Gastroesophageal sphincter (tissue), 4 donors: ENCODE measurements around the gene ANKRD18B. TPM values are rescaled to one million over a fixed set of nuclear protein-coding genes. Genes with fewer than 3 reads are reported as not detected.
A peak's percentile ranks its signal among the peaks of the same experiment; 100 is the strongest.
"Not testable (repeated sequence)": the region's sequence is repeated elsewhere in the genome, so short reads cannot be mapped to it uniquely, and the experiment has no call there.

ENCODE experiments used
- ATAC-seq: fragments of 150-250 bp; one replicate; pipeline ENCODE4 v1.9.1; 2016; ENCODE audit warnings: mild to moderate bottlenecking, moderate library complexity
- H3K27ac ChIP-seq, 4 donors: fragments of 200-600 bp; sonication (generic) in 3 of 4; 1 replicate in 3 of 4; 2 replicates in 1 of 4; pipeline ENCODE4 v1.5.1; 2016 to 2019
- H3K27me3 ChIP-seq: fragments of 200-600 bp; sonication (generic); one replicate; pipeline ENCODE4 v1.5.1; 2019
- H3K36me3 ChIP-seq, 2 donors: fragments of 200-600 bp; sonication (generic); one replicate each; pipeline ENCODE4 v1.5.1; 2019; ENCODE audit warnings: control low read depth in 1 of 2
- H3K4me1 ChIP-seq, 3 donors: fragments of 200-600 bp; sonication (generic); 1 replicate in 2 of 3; 2 replicates in 1 of 3; pipeline ENCODE4 v1.5.1; 2016 to 2019; ENCODE audit warnings: control low read depth in 2 of 3
- H3K4me3 ChIP-seq, 2 donors: fragments of 200-600 bp; sonication (generic); one replicate each; pipeline ENCODE4 v1.5.1; 2019; ENCODE audit warnings: mild to moderate bottlenecking in 1 of 2, moderate library complexity in 1 of 2
- H3K9me3 ChIP-seq, 3 donors: fragments of 200-600 bp; sonication (generic); one replicate each; pipeline ENCODE4 v1.5.1; 2017 to 2019; ENCODE audit warnings: control low read depth in 2 of 3
- EP300 ChIP-seq: sonication (generic); formaldehyde crosslinking; IDR thresholded peaks from one replicate; pipeline ENCODE4 v1.6.1; 2017; ENCODE audit warnings: antibody characterized with exemption, mild to moderate bottlenecking
- POLR2A ChIP-seq, 2 donors: fragments of 450-650 bp; IDR thresholded peaks; one replicate each; pipeline ENCODE4 v1.6.1; 2017; ENCODE audit warnings: antibody characterized with exemption in 2 of 2, mild to moderate bottlenecking in 2 of 2, moderate library complexity in 1 of 2
- POLR2AphosphoS5 ChIP-seq: sonication (generic); formaldehyde crosslinking; IDR thresholded peaks from one replicate; pipeline ENCODE4 v1.6.1; 2017; ENCODE audit warnings: antibody characterized with exemption
- WGBS, 2 donors: methylation state at CpG; one replicate each; pipeline ENCODE4 v1.1.5; 2018; ENCODE audit warnings: low coverage in 1 of 2; 5-methylcytosine and 5-hydroxymethylcytosine counted together
- total RNA-seq, 4 donors: library from RNA; depleted of rRNA; stranded (reverse); fragments of >200 nt; gene quantifications; one replicate each; pipeline ENCODE4 v1.1.0, GENCODE V29; 2016
- TF ChIP-seq, protein P1 (sequence below), 4 experiments: fragments of 200-600 bp in 2 of 4; fragments of 450-650 bp in 2 of 4; sonication (generic) in 1 of 4; IDR thresholded peaks; one replicate each; pipeline ENCODE4 v1.5.1; 2017 to 2019; ENCODE audit warnings: antibody characterized with exemption in 4 of 4, mild to moderate bottlenecking in 2 of 4, moderate library complexity in 2 of 4

ANKRD18B gene
- total RNA-seq, 4 donors from 2014 or later = 0.10 TPM; not detected in 3

DNA sequence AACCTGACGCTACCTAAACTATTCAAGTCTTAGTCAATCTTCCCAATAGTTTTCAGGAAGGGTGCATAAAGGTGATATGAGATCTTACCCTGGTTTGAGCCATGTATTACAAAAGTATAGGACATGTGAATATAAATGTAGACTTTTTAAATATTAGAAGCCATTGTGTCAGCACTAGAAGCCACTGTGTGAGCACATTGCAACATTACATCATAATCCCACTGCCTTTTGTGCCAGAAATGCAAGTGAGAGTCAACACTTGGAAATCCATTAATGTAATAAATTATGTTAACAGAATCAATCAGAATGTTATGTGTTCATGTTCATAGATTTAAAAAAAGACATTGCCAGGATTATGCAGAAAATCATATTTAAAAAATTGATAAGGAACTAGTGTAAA, 7.7 kb upstream of the ANKRD18B start:
- H3K4me3 ChIP-seq, ATAC-seq, H3K4me1 ChIP-seq, H3K27ac ChIP-seq, H3K9me3 ChIP-seq, H3K36me3 ChIP-seq, H3K27me3 ChIP-seq: not testable (repeated sequence)
- WGBS, 2 donors = 71% methylated on average over 1 of the region's 1 CpG; no CpG with 5 or more reads in 1 of the 2 donors

DNA sequence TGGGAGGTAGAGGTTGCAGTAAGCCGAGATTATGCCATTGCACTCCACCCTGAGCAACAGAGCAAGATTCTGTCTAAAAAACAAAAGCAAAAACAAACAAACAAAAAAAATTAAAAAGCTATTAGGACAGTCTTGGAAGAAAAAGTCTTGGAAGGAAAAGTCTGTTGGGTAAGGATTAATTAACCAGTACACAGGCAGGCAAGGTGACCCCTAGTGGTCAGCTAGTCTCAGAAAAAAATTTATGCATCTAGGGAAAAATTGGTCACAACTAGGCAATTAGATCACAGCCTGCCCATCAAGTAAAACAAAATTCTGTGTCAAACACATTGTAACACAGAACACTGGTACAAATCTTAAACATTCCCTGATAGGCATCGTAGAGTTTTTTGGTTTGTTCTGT, 6.7 kb upstream of the ANKRD18B start:
- ATAC-seq = no peak
- WGBS, 2 donors = 83 to 90% methylated on average over 1 to 2 of the region's 2 CpGs
- H3K4me1 ChIP-seq = no peaks in the 10 kb centered on the region
- no peaks in the 10 kb centered on the region for H3K36me3 ChIP-seq
- TF ChIP-seq POLR2A (IDR thresholded peaks at IDR 0.05) = no peak
- TF ChIP-seq, protein P1, sequence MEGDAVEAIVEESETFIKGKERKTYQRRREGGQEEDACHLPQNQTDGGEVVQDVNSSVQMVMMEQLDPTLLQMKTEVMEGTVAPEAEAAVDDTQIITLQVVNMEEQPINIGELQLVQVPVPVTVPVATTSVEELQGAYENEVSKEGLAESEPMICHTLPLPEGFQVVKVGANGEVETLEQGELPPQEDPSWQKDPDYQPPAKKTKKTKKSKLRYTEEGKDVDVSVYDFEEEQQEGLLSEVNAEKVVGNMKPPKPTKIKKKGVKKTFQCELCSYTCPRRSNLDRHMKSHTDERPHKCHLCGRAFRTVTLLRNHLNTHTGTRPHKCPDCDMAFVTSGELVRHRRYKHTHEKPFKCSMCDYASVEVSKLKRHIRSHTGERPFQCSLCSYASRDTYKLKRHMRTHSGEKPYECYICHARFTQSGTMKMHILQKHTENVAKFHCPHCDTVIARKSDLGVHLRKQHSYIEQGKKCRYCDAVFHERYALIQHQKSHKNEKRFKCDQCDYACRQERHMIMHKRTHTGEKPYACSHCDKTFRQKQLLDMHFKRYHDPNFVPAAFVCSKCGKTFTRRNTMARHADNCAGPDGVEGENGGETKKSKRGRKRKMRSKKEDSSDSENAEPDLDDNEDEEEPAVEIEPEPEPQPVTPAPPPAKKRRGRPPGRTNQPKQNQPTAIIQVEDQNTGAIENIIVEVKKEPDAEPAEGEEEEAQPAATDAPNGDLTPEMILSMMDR (IDR thresholded peaks at IDR 0.05) = peak; percentile 26 to 65 (median 47)
- no peaks in the 10 kb centered on the region for H3K9me3 ChIP-seq
- H3K4me3 ChIP-seq = no peak overlapping the region
- no peak overlapping the region for H3K27ac ChIP-seq
- H3K27me3 ChIP-seq = peaks cover 11% of the 10 kb centered on the region

DNA sequence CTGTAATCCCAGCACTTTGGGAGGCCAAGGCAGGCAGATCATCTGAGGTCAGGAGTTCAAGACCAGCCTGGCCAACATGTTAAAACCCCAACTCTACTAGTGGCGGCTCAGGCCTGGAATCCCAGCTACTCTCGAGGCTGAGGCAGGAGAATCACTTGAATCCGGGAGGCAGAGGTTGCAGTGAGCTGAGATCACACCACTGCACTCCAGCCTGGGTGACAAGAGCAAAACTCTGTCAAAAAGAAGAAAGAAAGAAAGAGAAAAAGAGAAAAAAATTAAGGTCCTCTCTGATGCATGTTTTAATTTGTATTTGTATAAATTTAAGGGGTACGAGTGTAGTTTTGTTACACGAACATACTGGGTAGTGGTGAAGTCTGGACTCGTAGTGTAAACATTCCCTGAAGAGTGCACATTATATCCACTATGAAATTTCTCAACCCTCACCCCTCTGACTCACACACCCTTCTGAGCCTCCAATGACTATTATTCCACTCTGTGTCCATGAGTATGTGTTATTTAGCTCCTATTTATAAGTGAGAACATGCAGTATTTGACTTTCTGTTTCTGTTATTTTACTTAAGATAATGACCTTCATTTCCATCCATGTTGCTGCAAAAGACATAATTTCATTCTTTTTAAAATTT, 6.0 kb upstream of the ANKRD18B start:
- H3K27ac ChIP-seq, H3K36me3 ChIP-seq, ATAC-seq, H3K4me3 ChIP-seq, H3K9me3 ChIP-seq, H3K4me1 ChIP-seq: not testable (repeated sequence)
- peaks cover 17% of the 10 kb centered on the region for H3K27me3 ChIP-seq
- WGBS, 2 donors = 46 to 56% methylated on average over 3 to 5 of the region's 6 CpGs

DNA sequence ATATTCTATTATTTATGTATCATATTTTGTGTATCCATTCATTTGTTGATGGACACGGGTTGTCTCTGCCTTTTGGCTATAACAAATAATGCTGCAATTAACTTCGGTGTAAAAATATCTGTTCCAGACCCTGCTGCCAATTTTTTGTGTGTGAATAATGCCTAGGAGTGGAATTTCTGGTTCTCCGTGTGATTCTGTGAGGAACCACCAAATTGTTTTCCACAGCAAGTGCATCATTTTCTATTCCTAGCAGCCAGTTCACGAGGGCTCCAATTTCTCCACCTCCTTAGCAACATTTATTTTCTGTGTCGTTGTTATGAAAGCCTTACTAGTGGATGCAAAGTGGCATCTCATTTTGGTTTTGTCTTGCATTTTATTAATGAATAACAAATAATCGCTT, 2.2 kb upstream of the ANKRD18B start:
- H3K9me3 ChIP-seq, H3K27ac ChIP-seq, H3K4me3 ChIP-seq, ATAC-seq, H3K36me3 ChIP-seq: not testable (repeated sequence)
- peaks cover 55% of the 10 kb centered on the region for H3K27me3 ChIP-seq
- peaks cover 4 to 17% (median 4%) of the 10 kb centered on the region in 3 donors for H3K4me1 ChIP-seq
- 56 to 75% methylated on average over 6 of the region's 6 CpGs for WGBS, 2 donors

- Histone ChIP-seq H3K9me3 (no peaks in the 10 kb centered on the region), H3K4me1 (peaks cover 4 to 17% (median 4%) of the 10 kb centered on the region in 3 donors), H3K36me3 (no peaks in the 10 kb centered on the region), H3K27ac (no peak overlapping the region), H3K27me3 (peaks cover 75% of the 10 kb centered on the region), H3K4me3 (peak overlapping the region in 1 of 2 donors; percentile 42)
- no peak for TF ChIP-seq POLR2AphosphoS5
- TF ChIP-seq EP300 = no peak
- TF ChIP-seq POLR2A (IDR thresholded peaks at IDR 0.05) = no peak
- TF ChIP-seq, protein P1 (IDR thresholded peaks at IDR 0.05) = no peak
- 0 to 3% methylated on average over 4 to 6 of the region's 45 CpGs for WGBS, 2 donors
- no peak for ATAC-seq
Observed at GRCh38 chr9:33524306-33524947, 376 bp downstream of the ANKRD18B start.

DNA sequence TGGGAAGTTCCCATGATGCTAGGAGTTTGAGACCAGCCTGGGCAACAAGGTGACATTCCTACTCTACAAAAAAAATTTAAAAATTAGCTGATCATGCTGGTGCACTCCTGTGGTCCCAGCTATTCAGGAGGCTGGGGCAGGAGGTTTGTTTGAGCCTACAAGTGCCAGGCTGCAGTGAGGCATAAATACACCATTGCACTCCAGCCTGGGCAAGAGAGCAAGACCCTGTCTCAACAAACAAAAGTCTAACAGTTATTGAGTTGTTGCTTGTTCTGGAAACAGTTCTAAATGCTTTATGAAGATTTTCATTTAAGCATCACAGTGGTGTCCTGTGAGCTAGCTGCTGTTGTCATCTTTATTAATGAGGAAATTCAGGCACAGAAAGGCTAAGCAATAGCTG, 4.0 kb downstream of the ANKRD18B start:
- not testable (repeated sequence) for H3K4me3 ChIP-seq, H3K9me3 ChIP-seq, H3K36me3 ChIP-seq, H3K27ac ChIP-seq, ATAC-seq
- Histone ChIP-seq H3K27me3 (peaks cover 58% of the 10 kb centered on the region), H3K4me1 (peaks cover 4 to 17% (median 4%) of the 10 kb centered on the region in 3 donors)

GRCh38 chr9:33533958-33534357, 9.9 kb downstream of the ANKRD18B start:
- not testable (repeated sequence) for H3K4me1 ChIP-seq, H3K4me3 ChIP-seq, H3K9me3 ChIP-seq, H3K36me3 ChIP-seq, ATAC-seq, H3K27me3 ChIP-seq, H3K27ac ChIP-seq
- 67 to 79% methylated on average over 3 of the region's 3 CpGs for WGBS, 2 donors
